Kidney epithelial cell (primary cell): ENCODE measurements around the gene TAPT1. TPM values are rescaled to one million over a fixed set of nuclear protein-coding genes. Genes with fewer than 3 reads are reported as not detected.

ENCODE experiments used
- DNase-seq: peaks from one replicate; pipeline ENCODE4 v3.0.0-alpha.2; 2010; ENCODE audit warnings: low read depth
- H3K27me3 ChIP-seq: 2 replicates; pipeline ENCODE4 v1.6.0; 2011; ENCODE audit warnings: low read length; ENCODE audit not compliant: control insufficient read depth, insufficient read depth
- H3K36me3 ChIP-seq: 2 replicates; pipeline ENCODE4 v1.5.1; 2011; ENCODE audit warnings: low read length; ENCODE audit not compliant: control insufficient read depth, insufficient read depth
- H3K4me3 ChIP-seq: 2 replicates; pipeline ENCODE4 v1.5.1; 2011; ENCODE audit warnings: low read depth, mild to moderate bottlenecking, control low read depth, low read length
- total RNA-seq: library from RNA; depleted of rRNA; stranded (reverse); fragments of >200 nt; gene quantifications from 2 replicates; pipeline ENCODE4 v1.2.3, GENCODE V29; 2015
- TF ChIP-seq, protein P1 (sequence below): IDR thresholded peaks from 2 replicates; pipeline ENCODE4 v1.5.1; 2011; ENCODE audit warnings: mild to moderate bottlenecking, moderate library complexity, low read length, control low read depth, inconsistent platforms; ENCODE audit not compliant: insufficient read depth, poor library complexity, severe bottlenecking

TAPT1 gene
- total RNA-seq, 1 donor from 2014 or later = 18.8 TPM

DNA sequence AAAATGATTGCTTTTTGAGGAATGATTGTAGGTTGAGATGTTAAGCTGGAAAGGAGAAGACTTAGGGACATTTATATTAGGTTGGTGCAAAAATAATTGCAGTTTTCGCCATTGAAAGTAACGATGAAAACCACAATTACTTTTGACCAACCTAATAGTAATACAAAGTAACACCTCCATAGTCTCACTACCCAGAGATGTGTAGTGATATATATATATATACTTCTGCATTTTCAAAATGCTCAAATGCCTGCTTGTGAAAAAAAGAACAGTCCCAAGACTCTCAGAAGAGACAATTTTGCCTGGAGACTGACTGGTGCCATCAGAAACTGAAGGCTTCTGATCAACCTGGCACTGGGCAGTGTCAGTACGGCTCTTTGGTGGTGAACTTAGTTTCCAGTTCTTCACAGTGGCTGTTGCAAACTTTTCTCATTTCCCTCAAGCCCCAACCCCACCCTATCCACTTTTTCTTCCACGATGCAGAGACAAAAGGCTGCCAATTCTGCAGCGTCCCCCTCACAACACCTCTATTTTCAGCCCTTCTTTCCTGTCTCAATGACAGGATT, 35.1 kb upstream of the TAPT1 start:
- Histone ChIP-seq H3K36me3 (no peaks in the 10 kb centered on the region), H3K4me3 (no peak overlapping the region), H3K27me3 (no peaks in the 10 kb centered on the region)
- TF ChIP-seq, protein P1, sequence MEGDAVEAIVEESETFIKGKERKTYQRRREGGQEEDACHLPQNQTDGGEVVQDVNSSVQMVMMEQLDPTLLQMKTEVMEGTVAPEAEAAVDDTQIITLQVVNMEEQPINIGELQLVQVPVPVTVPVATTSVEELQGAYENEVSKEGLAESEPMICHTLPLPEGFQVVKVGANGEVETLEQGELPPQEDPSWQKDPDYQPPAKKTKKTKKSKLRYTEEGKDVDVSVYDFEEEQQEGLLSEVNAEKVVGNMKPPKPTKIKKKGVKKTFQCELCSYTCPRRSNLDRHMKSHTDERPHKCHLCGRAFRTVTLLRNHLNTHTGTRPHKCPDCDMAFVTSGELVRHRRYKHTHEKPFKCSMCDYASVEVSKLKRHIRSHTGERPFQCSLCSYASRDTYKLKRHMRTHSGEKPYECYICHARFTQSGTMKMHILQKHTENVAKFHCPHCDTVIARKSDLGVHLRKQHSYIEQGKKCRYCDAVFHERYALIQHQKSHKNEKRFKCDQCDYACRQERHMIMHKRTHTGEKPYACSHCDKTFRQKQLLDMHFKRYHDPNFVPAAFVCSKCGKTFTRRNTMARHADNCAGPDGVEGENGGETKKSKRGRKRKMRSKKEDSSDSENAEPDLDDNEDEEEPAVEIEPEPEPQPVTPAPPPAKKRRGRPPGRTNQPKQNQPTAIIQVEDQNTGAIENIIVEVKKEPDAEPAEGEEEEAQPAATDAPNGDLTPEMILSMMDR = no peak
- DNase-seq = no peak

DNA sequence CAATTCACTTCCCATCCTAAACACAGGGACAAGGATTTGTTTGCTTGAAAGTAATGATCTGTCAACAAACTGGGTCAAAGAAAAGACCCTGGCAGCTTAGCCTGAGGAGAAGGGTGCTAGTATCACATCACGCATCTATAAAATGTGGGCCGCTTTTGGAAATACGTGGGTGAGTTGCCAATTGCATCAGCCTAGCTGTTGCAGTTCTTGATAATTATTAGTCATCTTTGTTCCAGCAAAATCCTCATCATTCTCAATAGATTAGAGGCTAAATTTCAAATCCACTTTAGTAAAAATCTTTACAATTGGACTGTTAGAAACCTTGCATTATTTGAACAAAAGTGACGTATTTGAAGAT, 33.6 kb upstream of the TAPT1 start:
- H3K4me3 ChIP-seq = no peak overlapping the region
- no peaks in the 10 kb centered on the region for H3K27me3 ChIP-seq
- DNase-seq = no peak
- TF ChIP-seq, protein P1 = no peak
- no peaks in the 10 kb centered on the region for H3K36me3 ChIP-seq

DNA sequence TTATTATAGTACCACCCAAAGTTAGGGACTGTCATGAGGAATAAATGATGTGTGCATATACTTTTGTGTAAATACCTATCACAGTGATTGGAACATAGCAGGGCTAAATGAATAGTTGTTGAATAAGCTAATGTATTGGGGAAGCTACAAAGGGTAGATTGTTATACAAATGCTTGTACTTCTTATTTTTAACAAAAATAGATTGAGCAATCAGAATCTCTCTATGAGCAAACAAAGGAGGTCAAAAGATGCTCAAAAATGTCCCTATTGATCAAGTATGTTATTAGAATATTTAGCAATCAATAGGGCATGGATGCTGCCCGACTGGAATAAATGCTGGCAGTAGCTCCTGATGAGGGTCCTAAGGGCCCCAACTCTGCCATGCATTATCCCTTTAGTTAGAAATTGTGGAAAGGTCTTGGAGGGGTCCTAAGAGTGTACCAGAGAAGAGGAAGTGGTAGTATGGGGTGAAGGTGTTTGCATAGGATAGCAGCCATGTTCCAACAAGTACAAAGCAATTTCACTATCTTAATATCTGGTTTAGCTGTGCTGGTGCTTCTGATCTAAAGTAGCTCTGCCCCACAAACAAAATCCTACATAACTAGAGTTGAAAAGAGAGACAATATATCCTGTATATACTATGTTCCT, 33.1 kb upstream of the TAPT1 start:
- no peaks in the 10 kb centered on the region for H3K27me3 ChIP-seq
- DNase-seq = no peak
- H3K4me3 ChIP-seq = no peak overlapping the region
- H3K36me3 ChIP-seq = no peaks in the 10 kb centered on the region
- TF ChIP-seq, protein P1 = no peak

DNA sequence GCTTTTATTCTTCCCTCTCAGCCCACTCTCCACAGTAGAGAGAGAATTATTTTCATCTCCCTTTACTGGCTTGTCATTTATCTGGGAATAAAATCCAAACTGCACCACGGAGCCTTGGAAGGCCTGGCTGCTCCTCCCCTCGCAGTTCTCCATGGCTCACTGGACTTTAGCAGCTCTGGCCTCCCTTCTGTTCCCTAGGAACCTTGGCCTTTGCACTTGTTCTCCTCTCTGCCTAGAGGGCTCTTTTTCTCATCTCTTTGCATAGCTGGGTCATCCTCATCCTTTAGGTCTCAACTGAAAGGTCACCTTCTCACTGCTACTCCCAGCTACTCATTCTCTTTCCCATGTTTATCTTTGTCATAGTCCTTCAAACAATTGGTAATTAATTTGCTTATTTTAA, 31.3 kb upstream of the TAPT1 start:
- TF ChIP-seq, protein P1 = no peak
- Histone ChIP-seq H3K36me3 (no peaks in the 10 kb centered on the region), H3K4me3 (no peak overlapping the region), H3K27me3 (no peaks in the 10 kb centered on the region)
- DNase-seq = no peak

DNA sequence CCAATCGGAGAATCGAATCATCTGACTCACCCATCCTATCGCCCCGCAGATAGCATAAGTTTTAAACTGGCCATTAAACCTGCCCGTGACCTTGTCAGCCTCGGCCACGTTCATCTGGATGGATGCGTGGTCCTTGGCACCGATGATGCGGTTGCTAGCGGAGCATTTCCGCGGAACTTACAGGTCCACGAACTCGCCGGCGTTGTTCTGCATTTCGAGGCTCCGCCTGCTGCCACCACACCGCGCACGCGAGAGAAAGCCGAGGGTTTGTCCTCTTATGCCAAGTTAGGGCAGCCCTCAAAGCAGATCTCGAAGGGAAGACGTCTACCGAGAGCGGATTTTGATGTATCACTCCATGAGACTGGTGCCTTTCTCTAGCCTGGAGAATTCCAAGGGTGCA, 30.1 kb upstream of the TAPT1 start:
- TF ChIP-seq, protein P1 = no peak
- DNase-seq = no peak
- H3K4me3 ChIP-seq = no peak overlapping the region

DNA sequence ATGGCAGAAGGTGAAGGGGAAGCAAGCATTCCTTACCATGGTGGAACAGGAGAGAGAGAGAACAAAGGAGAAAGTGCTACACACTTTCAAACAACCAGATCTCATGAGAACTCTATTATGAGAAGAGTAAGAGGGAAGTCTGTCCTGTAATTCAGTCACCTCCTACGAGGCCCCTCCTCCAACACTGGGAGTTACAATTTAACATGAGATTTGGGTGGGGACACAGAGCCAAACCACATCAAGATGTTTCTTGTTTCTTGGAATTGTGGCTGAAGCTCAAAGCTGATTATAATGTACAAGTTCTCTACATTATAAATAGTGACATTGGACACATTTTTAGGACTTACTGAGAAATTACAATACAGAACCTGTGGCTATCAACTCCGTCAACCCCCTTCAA, 29.5 kb upstream of the TAPT1 start:
- Histone ChIP-seq H3K4me3 (no peak overlapping the region), H3K27me3 (no peaks in the 10 kb centered on the region), H3K36me3 (no peaks in the 10 kb centered on the region)
- no peak for DNase-seq
- TF ChIP-seq, protein P1 = no peak

More for the DNA sequence above, 30.1 kb upstream of the TAPT1 start:
- H3K27me3 ChIP-seq = no peaks in the 10 kb centered on the region
- no peaks in the 10 kb centered on the region for H3K36me3 ChIP-seq
